Measurements from ENCODE around the gene DOCK9.
"Not testable (repeated sequence)": the region's sequence is repeated elsewhere in the genome, so short reads cannot be mapped to it uniquely, and the experiment has no call there.

DOCK9 gene

DNA sequence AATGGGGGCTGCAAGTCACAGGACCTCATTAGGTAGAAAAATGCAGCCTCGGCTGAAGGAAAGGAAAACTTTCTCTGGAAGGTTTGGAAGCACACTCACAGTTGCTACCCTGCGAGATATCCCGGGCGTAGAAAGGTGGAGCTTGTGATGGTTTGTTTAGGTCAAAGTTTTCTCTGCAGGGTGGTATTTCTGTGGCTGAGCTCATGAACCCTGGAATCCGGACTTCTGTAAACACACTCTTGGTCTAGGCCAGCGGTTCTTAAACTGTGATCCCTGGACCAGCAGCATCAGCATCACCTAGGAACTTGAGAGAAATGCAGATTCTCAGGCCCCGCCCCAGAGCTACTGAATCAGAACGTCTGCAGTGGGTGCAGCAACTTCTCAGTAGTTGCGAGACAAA lies 222.1 kb downstream of the DOCK9 start:
- no peak for DNase-seq

DNA sequence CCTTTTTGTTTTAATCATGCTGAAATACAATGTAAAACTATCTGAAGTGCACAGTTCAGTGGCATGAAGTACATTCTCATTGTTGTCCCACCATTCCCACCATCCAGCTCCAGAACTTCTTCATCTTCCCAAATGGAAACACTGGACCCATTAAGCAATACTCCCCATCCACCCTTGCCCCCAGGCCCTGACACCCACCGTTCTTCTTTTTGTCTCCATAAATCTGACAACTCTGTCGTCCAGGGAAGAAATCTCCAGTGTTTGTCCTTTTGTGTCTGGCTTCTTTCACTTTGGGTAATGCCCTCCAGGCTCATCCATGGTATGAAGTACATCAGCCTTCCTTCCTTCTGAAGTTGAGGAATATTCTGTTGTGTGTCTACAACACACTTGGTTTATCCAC lies 222.7 kb downstream of the DOCK9 start:
- DNase-seq: no peak

GRCh38 chr13:98754468-98754867 lies 223.4 kb downstream of the DOCK9 start:
- not testable (repeated sequence) for DNase-seq

GRCh38 chr13:98752467-98753290 lies 225.2 kb downstream of the DOCK9 start, which contains the start of gene SLC15A1:
Gene SLC15A1, minus strand, starts transcription at chr13:98752672. Its CDS starts 74 bp downstream, at chr13:98752598.
- DNase-seq: no peak

- DNase-seq: no peak
Observed at GRCh38 chr13:98751861-98752466, 225.9 kb downstream of the DOCK9 start.

GRCh38 chr13:98751367-98751782 lies 226.5 kb downstream of the DOCK9 start:
- DNase-seq: no peak

GRCh38 chr13:98749501-98749900 lies 228.4 kb downstream of the DOCK9 start:
- no peak for DNase-seq

GRCh38 chr13:98746968-98747367 lies 230.9 kb downstream of the DOCK9 start:
- DNase-seq: no peak
